Ishikawa (cell line): ENCODE results near the gene CNNM2.

Experiments used
- CEBPB ChIP-seq: IDR thresholded peaks from 2 replicates; pipeline ENCODE4 v1.6.1; 2012
- EP300 ChIP-seq: IDR thresholded peaks from 2 replicates; pipeline ENCODE4 v1.6.1; 2012; ENCODE audit warnings: borderline replicate concordance
- RAD21 ChIP-seq: IDR thresholded peaks from 2 replicates; pipeline ENCODE4 v1.6.1; 2012; ENCODE audit warnings: low read depth
- REST ChIP-seq: IDR thresholded peaks from 2 replicates; pipeline ENCODE4 v1.6.1; 2012; ENCODE audit warnings: low read depth, mild to moderate bottlenecking
- TCF12 ChIP-seq: IDR thresholded peaks from 2 replicates; pipeline ENCODE4 v1.6.1; 2012; ENCODE audit warnings: low read depth
- USF1 ChIP-seq: IDR thresholded peaks from 2 replicates; pipeline ENCODE4 v1.6.1; 2012
- YY1 ChIP-seq: IDR thresholded peaks from 2 replicates; pipeline ENCODE4 v1.6.1; 2012; ENCODE audit warnings: low read depth
- ZBTB7A ChIP-seq: IDR thresholded peaks from 2 replicates; pipeline ENCODE4 v1.6.1; 2012; ENCODE audit warnings: low read depth

GRCh38 chr10:103111918-103112877, 194.1 kb downstream of the CNNM2 start:
- TF ChIP-seq TCF12 (no peak), EP300 (no peak), ZBTB7A (no peak), REST (no peak), RAD21 (no peak), USF1 (no peak), CEBPB (no peak), YY1 (no peak)
